DOHH2 (cell line): Measurements from ENCODE around the gene C14orf180.

Source experiments
- EZH2phosphoT487 ChIP-seq: fragments of 200-600 bp; sonication (generic); IDR thresholded peaks from 2 replicates; pipeline ENCODE4 v1.6.1; 2017; ENCODE audit warnings: borderline replicate concordance, mild to moderate bottlenecking, antibody characterized with exemption, low read length, moderate library complexity, mixed read lengths
- TF ChIP-seq, protein P1 (sequence below): fragments of 200-600 bp; sonication (generic); IDR thresholded peaks from one replicate; pipeline ENCODE4 v1.5.1; 2014; ENCODE audit warnings: antibody characterized with exemption, mild to moderate bottlenecking, low read depth, low read length; ENCODE audit not compliant: poor library complexity, severe bottlenecking

DNA sequence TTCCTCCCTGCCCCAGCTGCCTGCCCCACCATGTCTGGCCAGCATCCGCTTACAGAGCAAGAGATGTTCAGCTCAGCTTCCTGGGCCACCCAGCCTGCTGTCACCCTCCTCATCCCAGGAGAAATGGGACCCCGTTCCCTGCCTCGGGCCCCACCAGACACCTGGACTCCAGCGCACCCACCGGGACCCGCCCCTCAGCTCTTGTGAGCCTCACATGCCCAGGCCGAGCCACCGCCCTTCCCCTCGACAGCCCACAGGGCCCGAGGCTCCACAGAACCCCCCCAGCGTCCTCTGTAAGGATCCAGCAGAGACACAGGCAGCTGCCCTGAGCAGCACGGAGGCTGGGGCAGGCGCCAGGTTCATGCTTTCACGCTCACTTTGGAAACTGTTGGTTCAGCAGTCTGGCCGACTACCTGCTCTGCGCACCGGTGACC lies 18.4 kb upstream of the C14orf180 start:
- TF ChIP-seq, protein P1, sequence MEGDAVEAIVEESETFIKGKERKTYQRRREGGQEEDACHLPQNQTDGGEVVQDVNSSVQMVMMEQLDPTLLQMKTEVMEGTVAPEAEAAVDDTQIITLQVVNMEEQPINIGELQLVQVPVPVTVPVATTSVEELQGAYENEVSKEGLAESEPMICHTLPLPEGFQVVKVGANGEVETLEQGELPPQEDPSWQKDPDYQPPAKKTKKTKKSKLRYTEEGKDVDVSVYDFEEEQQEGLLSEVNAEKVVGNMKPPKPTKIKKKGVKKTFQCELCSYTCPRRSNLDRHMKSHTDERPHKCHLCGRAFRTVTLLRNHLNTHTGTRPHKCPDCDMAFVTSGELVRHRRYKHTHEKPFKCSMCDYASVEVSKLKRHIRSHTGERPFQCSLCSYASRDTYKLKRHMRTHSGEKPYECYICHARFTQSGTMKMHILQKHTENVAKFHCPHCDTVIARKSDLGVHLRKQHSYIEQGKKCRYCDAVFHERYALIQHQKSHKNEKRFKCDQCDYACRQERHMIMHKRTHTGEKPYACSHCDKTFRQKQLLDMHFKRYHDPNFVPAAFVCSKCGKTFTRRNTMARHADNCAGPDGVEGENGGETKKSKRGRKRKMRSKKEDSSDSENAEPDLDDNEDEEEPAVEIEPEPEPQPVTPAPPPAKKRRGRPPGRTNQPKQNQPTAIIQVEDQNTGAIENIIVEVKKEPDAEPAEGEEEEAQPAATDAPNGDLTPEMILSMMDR, result no peak
- TF ChIP-seq EZH2phosphoT487, result no peak
